HEK293 (cell line): ENCODE results near the gene EVA1C.

Source experiments
- CTCF ChIA-PET: fragments of 350-600 bp; formaldehyde crosslinking; extraction: SDS; loops from one replicate; lab custom pipeline; 2021; ENCODE audit warnings: antibody characterized with exemption; lab: Yijun Ruan, JAX
- POLR2A ChIA-PET: fragments of 300-600 bp; formaldehyde crosslinking; extraction: SDS; loops from one replicate; lab custom pipeline; 2020; ENCODE audit warnings: antibody characterized with exemption, inconsistent platforms; lab: Yijun Ruan, JAX
- H3K27ac ChIP-seq: fragments of 200-500 bp; sonication (Bioruptor generic); 2 replicates; pipeline ENCODE4 v1.5.1; 2014; ENCODE audit warnings: low read depth, low read length, control low read depth, inconsistent platforms; ENCODE audit errors: extremely low read depth
- H3K36me3 ChIP-seq, 2 experiments: fragments of 200-500 bp in 1 of 2; sonication (Bioruptor generic) in 1 of 2; 1 replicate in 1 of 2; 2 replicates in 1 of 2; pipeline ENCODE4 v1.5.1; 2014 to 2017; ENCODE audit warnings: inconsistent platforms in 2 of 2, low read length in 2 of 2; ENCODE audit not compliant: control insufficient read depth in 2 of 2, insufficient read depth in 1 of 2
- H3K4me1 ChIP-seq: fragments of 200-500 bp; sonication (Bioruptor generic); 2 replicates; pipeline ENCODE4 v1.5.1; 2014; ENCODE audit warnings: mild to moderate bottlenecking, low read length, inconsistent platforms; ENCODE audit not compliant: control insufficient read depth, insufficient read depth
- H3K4me3 ChIP-seq: 2 replicates; pipeline ENCODE4 v1.5.1; 2011; ENCODE audit warnings: low read depth, mild to moderate bottlenecking, control low read depth, low read length, moderate library complexity
- H3K9me3 ChIP-seq: fragments of 200-500 bp; sonication (Bioruptor generic); 2 replicates; pipeline ENCODE4 v1.5.1; 2014; ENCODE audit warnings: low read depth, low read length, inconsistent platforms; ENCODE audit not compliant: control insufficient read depth, insufficient read depth
- BCL11A ChIP-seq: fragments of 450-650 bp; formaldehyde crosslinking; IDR thresholded peaks from 2 replicates; pipeline ENCODE4 v1.5.1; 2016; ENCODE audit warnings: low read depth, missing biosample characterization, missing genetic modification characterization
- HOXD13 ChIP-seq: sonication (generic); formaldehyde crosslinking; IDR thresholded peaks from 2 replicates; pipeline ENCODE4 v1.8.0; 2022; ENCODE audit warnings: missing genetic modification reagents, borderline replicate concordance
- PBX3 ChIP-seq: sonication (generic); formaldehyde crosslinking; IDR thresholded peaks from 2 replicates; pipeline ENCODE4 v1.8.1; 2022; ENCODE audit warnings: mild to moderate bottlenecking, moderate library complexity, missing genetic modification reagents
- PRDM1 ChIP-seq: fragments of 450-650 bp; formaldehyde crosslinking; IDR thresholded peaks from 2 replicates; pipeline ENCODE4; 2016; ENCODE audit warnings: missing biosample characterization, missing genetic modification characterization
- SP2 ChIP-seq: fragments of 450-650 bp; formaldehyde crosslinking; IDR thresholded peaks from 2 replicates; pipeline ENCODE4 v1.5.1; 2016; ENCODE audit warnings: missing biosample characterization, missing genetic modification characterization
- ZBTB6 ChIP-seq: fragments of 450-650 bp; formaldehyde crosslinking; IDR thresholded peaks from 2 replicates; pipeline ENCODE4 v1.5.1; 2017; ENCODE audit warnings: missing biosample characterization, missing genetic modification characterization
- ZEB2 ChIP-seq: fragments of 450-650 bp; formaldehyde crosslinking; IDR thresholded peaks from 2 replicates; pipeline ENCODE4 v1.5.1; 2016; ENCODE audit warnings: missing biosample characterization, missing genetic modification characterization
- ZFP37 ChIP-seq: fragments of 450-650 bp; formaldehyde crosslinking; IDR thresholded peaks from 2 replicates; pipeline ENCODE4 v1.5.1; 2016; ENCODE audit warnings: missing biosample characterization, missing genetic modification characterization
- ZFP41 ChIP-seq: fragments of 450-650 bp; formaldehyde crosslinking; IDR thresholded peaks from 2 replicates; pipeline ENCODE4 v1.5.1; 2016; ENCODE audit warnings: missing biosample characterization, missing genetic modification characterization, borderline replicate concordance
- ZNF157 ChIP-seq: fragments of 450-650 bp; formaldehyde crosslinking; IDR thresholded peaks from 2 replicates; pipeline ENCODE4 v1.5.1; 2016; ENCODE audit warnings: missing biosample characterization, missing genetic modification characterization
- ZNF175 ChIP-seq: fragments of 450-650 bp; formaldehyde crosslinking; IDR thresholded peaks from 2 replicates; pipeline ENCODE4 v1.5.1; 2016; ENCODE audit warnings: missing biosample characterization, missing genetic modification characterization
- ZNF184 ChIP-seq: fragments of 450-650 bp; IDR thresholded peaks from 2 replicates; pipeline ENCODE4 v1.5.1; 2018; ENCODE audit warnings: missing biosample characterization, mild to moderate bottlenecking, missing genetic modification characterization
- ZNF274 ChIP-seq, 2 experiments: fragments of 200-500 bp in 1 of 2; fragments of 450-650 bp in 1 of 2; sonication (Bioruptor generic) in 1 of 2; formaldehyde crosslinking in 1 of 2; IDR thresholded peaks; 2 replicates each; pipeline versions ENCODE4 v1.5.1 to v1.6.1; 2014 to 2016; ENCODE audit warnings: borderline replicate concordance in 1 of 2, inconsistent platforms in 1 of 2, low read length in 1 of 2, missing biosample characterization in 1 of 2, missing genetic modification characterization in 1 of 2
- ZNF514 ChIP-seq: fragments of 450-650 bp; formaldehyde crosslinking; IDR thresholded peaks from 2 replicates; pipeline ENCODE4 v1.5.1; 2016; ENCODE audit warnings: missing biosample characterization, missing genetic modification characterization
- ZNF518A ChIP-seq: fragments of 450-650 bp; formaldehyde crosslinking; conservative IDR thresholded peaks from 2 replicates; pipeline ENCODE4 v1.5.1; 2016; ENCODE audit warnings: low read depth, missing biosample characterization, missing genetic modification characterization
- ZNF549 ChIP-seq: fragments of 450-650 bp; IDR thresholded peaks from 2 replicates; pipeline ENCODE4 v1.5.1; 2018; ENCODE audit warnings: missing biosample characterization, missing genetic modification characterization, mild to moderate bottlenecking, inconsistent platforms, moderate library complexity
- ZNF561 ChIP-seq: fragments of 450-650 bp; IDR thresholded peaks from 2 replicates; pipeline ENCODE4 v1.5.1; 2018; ENCODE audit warnings: missing biosample characterization, missing genetic modification characterization, borderline replicate concordance
- ZNF600 ChIP-seq: fragments of 450-650 bp; formaldehyde crosslinking; IDR thresholded peaks from 2 replicates; pipeline ENCODE4 v1.5.1; 2016; ENCODE audit warnings: missing biosample characterization, missing genetic modification characterization
- ZNF791 ChIP-seq: fragments of 450-650 bp; formaldehyde crosslinking; IDR thresholded peaks from 2 replicates; pipeline ENCODE4 v1.5.1; 2016; ENCODE audit warnings: missing biosample characterization, missing genetic modification characterization
- ZSCAN30 ChIP-seq: fragments of 450-650 bp; IDR thresholded peaks from 2 replicates; pipeline ENCODE4 v1.5.1; 2018; ENCODE audit warnings: missing biosample characterization, mild to moderate bottlenecking, missing genetic modification characterization, moderate library complexity
- TF ChIP-seq, protein P1 (sequence below): fragments of 450-650 bp; formaldehyde crosslinking; IDR thresholded peaks from 2 replicates; pipeline ENCODE4 v1.5.1; 2016; ENCODE audit warnings: missing biosample characterization, missing genetic modification characterization
- TF ChIP-seq, protein P2 (sequence below): fragments of 450-650 bp; formaldehyde crosslinking; IDR thresholded peaks from 2 replicates; pipeline ENCODE4 v1.5.1; 2016; ENCODE audit warnings: missing biosample characterization, missing genetic modification characterization

Gene EVA1C

GRCh38 chr21:32392880-32393676 is 19.4 kb upstream of the EVA1C start, which contains the start of gene URB1:
Gene URB1, minus strand, starts transcription at chr21:32393012. Its CDS starts 102 bp downstream, at chr21:32392910.
- Histone ChIP-seq H3K4me3 (peak within 1 kb of the TSS; percentile 95), H3K9me3 (no peaks in the 10 kb centered on the region), H3K27ac (peak within 1 kb of the TSS; percentile 37; the same call in 1 of the 2 replicates), H3K4me1 (peaks cover 8% of the 10 kb centered on the region), H3K36me3 (peaks cover 0 to 21% of the 10 kb centered on the region in 2 experiments; a peak in 1 of 3 replicates)
- CTCF ChIA-PET: interaction anchor here (0.6 to 3.0 kb wide), 6 partner anchors 10 to 235 kb away, joined by 3 to 14 read pairs (median 5); no protein-coding TSS in a partner anchor
- POLR2A ChIA-PET: interaction anchor here (0.9 to 2.2 kb wide), 3 partner anchors 10 to 334 kb away, joined by 3 to 15 read pairs (median 5); partner anchors contain the start of gene CFAP298
- TF ChIP-seq, protein P1, sequence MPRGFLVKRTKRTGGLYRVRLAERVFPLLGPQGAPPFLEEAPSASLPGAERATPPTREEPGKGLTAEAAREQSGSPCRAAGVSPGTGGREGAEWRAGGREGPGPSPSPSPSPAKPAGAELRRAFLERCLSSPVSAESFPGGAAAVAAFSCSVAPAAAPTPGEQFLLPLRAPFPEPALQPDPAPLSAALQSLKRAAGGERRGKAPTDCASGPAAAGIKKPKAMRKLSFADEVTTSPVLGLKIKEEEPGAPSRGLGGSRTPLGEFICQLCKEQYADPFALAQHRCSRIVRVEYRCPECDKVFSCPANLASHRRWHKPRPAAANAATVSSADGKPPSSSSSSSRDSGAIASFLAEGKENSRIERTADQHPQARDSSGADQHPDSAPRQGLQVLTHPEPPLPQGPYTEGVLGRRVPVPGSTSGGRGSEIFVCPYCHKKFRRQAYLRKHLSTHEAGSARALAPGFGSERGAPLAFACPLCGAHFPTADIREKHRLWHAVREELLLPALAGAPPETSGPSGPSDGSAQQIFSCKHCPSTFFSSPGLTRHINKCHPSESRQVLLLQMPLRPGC (tag by site-specific recombination): no peak
- TF ChIP-seq ZNF184 (peak; percentile 86; the same call in 1 of the 2 replicates), ZNF791 (tag by site-specific recombination) (no peak), ZNF175 (tag by site-specific recombination) (no peak), ZNF274 (IDR thresholded peaks at IDR 0.05; ENCODE audit: low read length) (no peak), ZNF274 (tag by site-specific recombination; IDR thresholded peaks at IDR 0.05; ENCODE audit: borderline replicate concordance) (no peak), ZNF600 (tag by site-specific recombination) (peak; percentile 39; the same call in 1 of the 2 replicates), HOXD13 (CRISPR knock-in tag) (0 out of 2 replicates have a peak, but pooled peaks have one; percentile 16), ZNF157 (tag by site-specific recombination) (no peak), ZBTB6 (tag by site-specific recombination) (no peak), ZSCAN30 (tag by site-specific recombination) (no peak), ZNF518A (tag by site-specific recombination) (peak; percentile 92), SP2 (tag by site-specific recombination) (peak; percentile 99), ZFP41 (no peak), PRDM1 (tag by site-specific recombination) (no peak), BCL11A (tag by site-specific recombination) (peak; percentile 74; the same call in 1 of the 2 replicates), ZNF561 (tag by site-specific recombination) (no peak), ZFP37 (tag by site-specific recombination) (0 out of 2 replicates have a peak, but pooled peaks have one; percentile 3), ZNF514 (tag by site-specific recombination) (no peak), ZNF549 (no peak), PBX3 (CRISPR knock-in tag) (0 out of 2 replicates have a peak, but pooled peaks have one; percentile 62), ZEB2 (tag by site-specific recombination) (0 out of 2 replicates have a peak, but pooled peaks have one; percentile 45)
- TF ChIP-seq, protein P2, sequence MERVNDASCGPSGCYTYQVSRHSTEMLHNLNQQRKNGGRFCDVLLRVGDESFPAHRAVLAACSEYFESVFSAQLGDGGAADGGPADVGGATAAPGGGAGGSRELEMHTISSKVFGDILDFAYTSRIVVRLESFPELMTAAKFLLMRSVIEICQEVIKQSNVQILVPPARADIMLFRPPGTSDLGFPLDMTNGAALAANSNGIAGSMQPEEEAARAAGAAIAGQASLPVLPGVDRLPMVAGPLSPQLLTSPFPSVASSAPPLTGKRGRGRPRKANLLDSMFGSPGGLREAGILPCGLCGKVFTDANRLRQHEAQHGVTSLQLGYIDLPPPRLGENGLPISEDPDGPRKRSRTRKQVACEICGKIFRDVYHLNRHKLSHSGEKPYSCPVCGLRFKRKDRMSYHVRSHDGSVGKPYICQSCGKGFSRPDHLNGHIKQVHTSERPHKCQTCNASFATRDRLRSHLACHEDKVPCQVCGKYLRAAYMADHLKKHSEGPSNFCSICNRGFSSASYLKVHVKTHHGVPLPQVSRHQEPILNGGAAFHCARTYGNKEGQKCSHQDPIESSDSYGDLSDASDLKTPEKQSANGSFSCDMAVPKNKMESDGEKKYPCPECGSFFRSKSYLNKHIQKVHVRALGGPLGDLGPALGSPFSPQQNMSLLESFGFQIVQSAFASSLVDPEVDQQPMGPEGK (tag by site-specific recombination): peak; percentile 55; the same call in 1 of the 2 replicates
